Testis (tissue), 2 donors: Measurements from ENCODE around the gene SMIM13.

Source experiments
- POLR2A ChIP-seq: fragments of 450-650 bp; IDR thresholded peaks from one replicate; pipeline ENCODE4 v1.6.1; 2017; ENCODE audit warnings: antibody characterized with exemption, mild to moderate bottlenecking, moderate library complexity
- TF ChIP-seq, protein P1 (sequence below), 3 experiments: fragments of 450-650 bp in 2 of 3; fragments of 200-600 bp in 1 of 3; sonication (generic) in 1 of 3; IDR thresholded peaks; one replicate each; pipeline ENCODE4 v1.5.1; 2016 to 2019; ENCODE audit warnings: antibody characterized with exemption in 3 of 3, mild to moderate bottlenecking in 2 of 3, moderate library complexity in 1 of 3

DNA sequence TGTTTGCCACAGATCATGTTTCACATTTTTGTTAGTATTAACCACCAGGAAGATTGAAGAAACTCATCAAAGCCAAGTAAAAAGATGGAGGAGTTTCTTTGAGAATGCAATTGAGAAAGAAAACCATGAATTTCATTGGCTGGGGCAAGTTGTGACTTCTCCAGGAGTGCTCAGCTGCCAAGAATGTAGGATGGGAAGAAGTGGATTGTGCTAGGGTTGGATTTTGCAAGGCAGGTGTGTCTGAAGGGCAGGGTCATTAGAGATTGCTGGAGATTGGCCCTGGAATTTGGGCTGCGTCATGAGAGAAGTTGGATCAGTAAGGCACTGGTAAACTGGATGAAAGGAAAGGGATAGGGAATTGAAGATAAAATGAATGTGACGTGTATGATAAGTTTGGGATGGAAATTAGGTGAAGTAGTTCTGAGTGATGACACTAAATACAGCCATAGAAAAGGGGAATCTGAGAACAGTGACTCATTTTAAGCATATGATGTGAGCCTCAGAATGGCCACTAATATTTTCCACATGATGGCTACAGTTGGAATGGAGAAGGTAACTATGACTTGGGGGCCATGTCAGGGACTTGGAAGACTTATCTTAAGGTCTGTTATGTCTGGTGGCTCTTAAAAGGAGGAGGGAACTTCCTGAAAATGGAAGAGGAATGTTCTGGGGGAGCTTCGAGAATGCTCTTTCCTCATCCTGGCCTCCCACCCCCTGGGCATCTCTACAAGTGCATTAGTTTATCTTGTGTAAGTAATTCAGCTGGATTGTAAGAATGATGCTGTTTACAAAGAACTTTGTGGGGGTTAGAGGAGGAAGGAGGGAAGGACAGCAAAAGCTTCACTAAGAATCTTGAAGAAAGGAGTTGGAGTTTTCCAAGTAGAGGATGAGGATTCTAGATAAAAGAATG is 45.7 kb downstream of the SMIM13 start:
- TF ChIP-seq, protein P1, sequence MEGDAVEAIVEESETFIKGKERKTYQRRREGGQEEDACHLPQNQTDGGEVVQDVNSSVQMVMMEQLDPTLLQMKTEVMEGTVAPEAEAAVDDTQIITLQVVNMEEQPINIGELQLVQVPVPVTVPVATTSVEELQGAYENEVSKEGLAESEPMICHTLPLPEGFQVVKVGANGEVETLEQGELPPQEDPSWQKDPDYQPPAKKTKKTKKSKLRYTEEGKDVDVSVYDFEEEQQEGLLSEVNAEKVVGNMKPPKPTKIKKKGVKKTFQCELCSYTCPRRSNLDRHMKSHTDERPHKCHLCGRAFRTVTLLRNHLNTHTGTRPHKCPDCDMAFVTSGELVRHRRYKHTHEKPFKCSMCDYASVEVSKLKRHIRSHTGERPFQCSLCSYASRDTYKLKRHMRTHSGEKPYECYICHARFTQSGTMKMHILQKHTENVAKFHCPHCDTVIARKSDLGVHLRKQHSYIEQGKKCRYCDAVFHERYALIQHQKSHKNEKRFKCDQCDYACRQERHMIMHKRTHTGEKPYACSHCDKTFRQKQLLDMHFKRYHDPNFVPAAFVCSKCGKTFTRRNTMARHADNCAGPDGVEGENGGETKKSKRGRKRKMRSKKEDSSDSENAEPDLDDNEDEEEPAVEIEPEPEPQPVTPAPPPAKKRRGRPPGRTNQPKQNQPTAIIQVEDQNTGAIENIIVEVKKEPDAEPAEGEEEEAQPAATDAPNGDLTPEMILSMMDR (IDR thresholded peaks at IDR 0.05): no peak
- TF ChIP-seq POLR2A: no peak
